NOMO-1 treated with dmso at 0.1 percent for 144 hours (cell line): Measurements from ENCODE around the gene SPDYC.

ENCODE experiments used
- DNase-seq: peaks from one replicate; lab custom pipeline; 2025; ENCODE audit not compliant: unreplicated experiment; lab: John Stamatoyannopoulos, UW

SPDYC gene

DNA sequence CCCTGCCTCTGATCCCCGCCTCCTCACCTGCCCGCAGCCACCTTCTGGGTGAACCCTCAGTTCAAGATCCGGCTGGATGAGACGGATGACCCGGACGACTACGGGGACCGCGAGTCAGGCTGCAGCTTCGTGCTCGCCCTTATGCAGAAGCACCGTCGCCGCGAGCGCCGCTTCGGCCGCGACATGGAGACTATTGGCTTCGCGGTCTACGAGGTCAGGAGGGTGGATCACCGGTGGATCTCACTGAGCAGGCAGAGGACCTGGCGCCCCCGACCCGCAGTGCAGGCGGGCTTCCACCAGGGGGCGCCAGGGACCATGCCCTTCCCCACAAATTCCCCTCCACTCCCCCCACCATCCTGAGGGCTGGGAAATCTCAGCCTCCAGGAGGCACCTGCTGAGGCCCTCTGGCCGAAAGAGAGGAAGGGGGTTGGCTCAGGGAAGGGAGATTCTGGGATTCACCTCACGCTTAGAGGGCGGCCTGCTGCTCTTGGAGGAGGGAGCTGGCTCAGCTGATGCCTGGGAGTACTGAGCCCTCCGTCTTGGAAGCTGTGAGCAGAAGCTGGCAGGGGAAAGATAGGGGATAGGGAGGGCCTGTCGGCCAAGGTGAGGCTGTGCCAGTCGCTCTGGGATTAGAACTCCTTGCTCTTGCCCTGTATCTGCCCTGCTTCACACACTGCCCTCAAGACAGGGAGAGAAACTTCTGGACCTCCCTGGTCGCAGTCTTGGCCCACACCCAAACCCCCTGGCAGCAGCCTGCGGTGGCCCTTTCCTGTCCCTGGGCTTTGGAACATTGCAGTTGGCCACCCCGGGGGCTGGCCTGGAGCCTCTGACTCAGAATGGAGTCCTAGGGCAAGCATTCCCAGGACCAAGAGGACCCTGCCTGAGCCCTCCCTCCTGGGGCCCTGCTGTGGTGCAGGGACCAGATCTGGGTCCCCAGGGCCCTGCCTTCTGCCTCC lies 34.9 kb downstream of the SPDYC start:
- peak; percentile 2 for DNase-seq

DNA sequence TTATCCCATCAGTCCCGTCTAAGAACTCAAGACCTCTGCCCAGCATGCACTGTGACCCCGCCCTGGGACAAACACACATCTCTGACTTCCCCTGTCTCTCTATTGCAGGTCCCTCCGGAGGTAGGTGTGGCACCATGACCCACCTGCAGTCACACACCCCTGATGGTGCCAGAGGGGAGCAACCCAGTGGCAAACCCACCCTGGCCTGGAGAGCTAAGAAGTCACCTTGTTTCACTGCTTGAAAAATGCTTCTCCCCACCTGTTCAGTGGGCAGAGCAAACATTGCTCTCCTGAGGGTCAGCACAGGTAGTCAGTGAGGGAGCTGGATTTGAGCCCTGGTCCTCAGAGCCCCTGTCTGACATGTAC lies 35.6 kb downstream of the SPDYC start:
- no peak for DNase-seq

DNA sequence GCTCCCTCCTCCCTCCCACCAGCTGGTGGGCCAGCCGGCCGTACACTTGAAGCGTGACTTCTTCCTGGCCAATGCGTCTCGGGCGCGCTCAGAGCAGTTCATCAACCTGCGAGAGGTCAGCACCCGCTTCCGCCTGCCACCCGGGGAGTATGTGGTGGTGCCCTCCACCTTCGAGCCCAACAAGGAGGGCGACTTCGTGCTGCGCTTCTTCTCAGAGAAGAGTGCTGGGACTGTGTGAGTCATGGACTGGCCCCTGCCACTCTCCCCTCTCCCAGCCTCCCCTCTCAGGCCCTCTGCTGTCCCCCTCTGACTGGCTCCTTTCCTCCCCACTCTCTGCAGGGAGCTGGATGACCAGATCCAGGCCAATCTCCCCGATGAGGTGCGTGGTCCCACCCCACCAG lies 36.4 kb downstream of the SPDYC start:
- no peak for DNase-seq

DNA sequence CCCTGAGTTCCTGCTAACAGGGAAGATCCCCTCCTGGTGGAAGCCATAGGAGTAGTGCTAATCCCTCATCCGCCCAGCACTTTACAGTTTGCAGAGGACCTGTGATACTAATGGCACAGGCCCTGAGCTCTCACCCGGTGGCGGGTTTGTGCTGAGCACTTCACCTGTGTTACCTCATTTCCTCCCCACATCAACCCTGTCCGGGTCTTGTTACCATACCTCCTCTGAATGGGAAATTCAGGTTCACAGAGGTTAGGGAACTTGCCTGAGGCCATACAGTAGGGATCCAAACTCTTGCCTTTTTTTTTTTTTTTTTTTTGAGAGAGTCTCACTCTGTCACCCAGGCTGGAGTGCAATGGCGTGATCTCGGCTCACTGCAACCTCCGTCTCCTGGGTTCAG lies 36.9 kb downstream of the SPDYC start:
- no peak for DNase-seq

DNA sequence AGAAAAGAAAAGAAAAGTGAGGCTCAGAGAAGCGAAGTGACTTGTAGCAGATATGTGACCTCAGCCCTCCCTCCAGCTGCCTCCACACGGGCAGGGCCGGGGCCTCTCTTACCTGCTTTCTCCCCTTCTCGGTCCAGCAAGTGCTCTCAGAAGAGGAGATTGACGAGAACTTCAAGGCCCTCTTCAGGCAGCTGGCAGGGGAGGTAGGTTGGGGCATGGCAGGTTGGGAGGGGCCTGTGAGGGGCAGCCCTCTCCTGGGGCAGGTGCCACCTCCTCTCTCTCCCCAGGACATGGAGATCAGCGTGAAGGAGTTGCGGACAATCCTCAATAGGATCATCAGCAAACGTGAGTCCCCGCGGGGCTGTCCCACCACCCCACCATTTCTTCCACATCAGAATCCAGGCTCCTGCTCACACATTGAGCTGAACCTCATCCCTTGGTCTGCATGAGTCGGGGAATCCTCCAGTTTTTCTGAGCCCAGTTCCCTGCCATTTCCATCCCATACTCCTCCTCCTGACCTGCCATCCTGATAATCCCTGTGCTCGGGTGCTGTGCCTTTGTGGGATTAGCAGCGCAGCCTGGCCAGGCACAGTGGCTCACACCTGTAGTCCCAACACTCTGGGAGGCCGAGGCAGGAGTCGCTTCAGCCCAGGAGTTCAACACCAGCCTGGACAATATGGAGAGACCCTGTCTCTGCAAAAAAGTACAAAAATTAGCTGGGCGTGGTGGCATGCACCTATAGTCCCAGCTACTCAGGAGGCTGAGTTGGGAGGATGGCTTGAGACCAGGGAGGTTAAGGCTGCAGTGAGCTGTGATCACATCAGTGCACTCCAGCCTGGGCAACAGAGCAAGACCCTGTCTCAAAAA lies 38.1 kb downstream of the SPDYC start:
- no peak for DNase-seq

DNA sequence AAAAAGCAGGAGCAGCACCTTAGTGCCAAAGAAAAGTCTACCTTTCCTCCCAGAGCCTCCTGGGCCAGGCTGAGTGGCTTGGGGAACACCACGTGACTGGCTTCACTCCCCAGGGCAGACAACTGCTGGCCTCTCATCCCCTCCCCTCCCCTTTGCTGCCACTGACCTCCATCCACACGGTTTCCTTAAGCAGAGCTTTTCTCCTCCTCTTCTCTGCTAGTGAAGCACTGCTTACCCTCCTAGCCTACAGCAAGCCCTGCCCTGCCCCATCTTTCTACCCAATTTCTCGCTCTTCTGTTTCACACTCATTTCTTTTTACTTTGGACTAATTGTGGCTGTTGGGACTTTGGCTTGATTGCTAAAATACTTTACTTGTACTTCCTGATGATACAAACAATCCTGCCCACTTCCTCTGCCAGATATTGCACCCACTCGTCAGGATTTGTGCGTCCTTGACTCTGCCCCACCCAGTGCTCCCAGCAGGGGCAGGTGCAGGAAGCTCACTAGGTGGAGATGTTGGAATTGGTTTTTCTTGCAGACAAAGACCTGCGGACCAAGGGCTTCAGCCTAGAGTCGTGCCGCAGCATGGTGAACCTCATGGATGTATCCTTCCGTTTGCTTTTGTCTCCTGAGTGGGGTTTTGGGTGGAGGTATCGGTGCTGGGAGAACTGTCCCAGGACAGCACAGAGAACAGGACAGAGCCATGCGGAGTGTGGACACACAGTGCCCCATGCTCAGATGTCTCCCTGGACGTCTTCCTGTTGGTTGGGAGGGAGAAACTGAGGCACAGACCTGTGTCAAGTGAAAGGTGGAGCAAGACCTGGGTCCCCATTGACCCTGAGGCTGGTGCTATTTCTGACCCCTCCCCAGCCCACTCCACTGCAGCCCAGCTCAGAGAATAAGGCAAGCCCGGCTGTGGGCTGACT lies 39.0 kb downstream of the SPDYC start:
- no peak for DNase-seq

DNA sequence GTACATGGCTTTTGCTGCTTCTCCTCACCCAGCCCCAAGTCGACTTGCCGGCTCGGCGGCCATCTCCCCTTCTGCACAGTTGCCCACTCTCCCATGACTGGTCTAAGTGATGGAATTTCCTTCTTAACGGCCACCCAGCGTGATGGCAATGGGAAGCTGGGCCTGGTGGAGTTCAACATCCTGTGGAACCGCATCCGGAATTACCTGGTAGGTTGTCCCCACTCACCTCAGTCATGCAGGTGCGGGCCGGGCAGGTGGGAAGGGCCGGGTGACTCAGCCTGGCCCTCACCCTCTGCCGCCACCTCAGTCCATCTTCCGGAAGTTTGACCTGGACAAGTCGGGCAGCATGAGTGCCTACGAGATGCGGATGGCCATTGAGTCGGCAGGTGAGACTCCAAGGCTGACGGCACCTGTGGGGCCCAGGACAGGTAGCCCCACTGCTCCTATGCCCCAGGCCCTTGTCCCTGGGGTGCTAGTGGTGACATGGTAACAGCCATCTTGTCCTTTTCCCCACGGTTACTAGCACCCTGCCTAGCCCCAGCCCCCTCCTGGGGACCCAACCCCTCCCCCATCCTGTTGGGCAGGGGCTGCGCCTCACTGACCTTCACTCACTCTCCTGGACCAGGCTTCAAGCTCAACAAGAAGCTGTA lies 39.8 kb downstream of the SPDYC start:
- no peak for DNase-seq

DNA sequence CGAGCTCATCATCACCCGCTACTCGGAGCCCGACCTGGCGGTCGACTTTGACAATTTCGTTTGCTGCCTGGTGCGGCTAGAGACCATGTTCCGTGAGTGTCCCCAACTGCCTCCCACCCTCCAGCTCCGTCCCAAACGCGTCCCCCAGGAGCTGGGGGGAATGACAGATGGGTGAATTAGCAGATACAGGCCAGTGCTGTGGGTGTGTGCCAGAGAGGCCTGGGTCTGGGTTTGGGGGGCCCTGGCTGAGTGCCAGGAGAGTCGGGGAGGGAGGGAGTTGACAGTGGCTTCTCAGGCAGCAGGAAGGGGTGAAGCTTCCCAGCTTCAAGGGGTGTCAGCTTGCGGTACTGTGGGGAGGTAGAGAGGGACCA lies 40.3 kb downstream of the SPDYC start:
- DNase-seq: no peak

DNA sequence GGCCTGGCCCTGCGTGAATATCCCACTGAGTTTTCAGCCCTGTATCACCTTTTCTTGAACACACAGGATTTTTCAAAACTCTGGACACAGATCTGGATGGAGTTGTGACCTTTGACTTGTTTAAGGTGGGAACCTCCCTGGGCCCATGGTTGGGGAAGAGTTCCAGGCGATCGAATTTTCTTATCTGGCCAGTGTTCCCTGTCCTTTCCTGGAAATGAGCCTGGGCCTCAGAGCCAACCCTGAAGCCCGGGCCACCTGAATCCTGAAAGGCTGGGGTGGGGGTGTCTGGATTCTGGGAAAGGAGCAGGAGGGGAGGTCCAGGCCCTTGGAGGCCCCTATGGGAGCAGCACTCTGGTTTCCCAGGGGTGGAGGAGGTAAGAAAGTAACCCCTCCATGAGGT lies 40.7 kb downstream of the SPDYC start:
- DNase-seq: no peak

DNA sequence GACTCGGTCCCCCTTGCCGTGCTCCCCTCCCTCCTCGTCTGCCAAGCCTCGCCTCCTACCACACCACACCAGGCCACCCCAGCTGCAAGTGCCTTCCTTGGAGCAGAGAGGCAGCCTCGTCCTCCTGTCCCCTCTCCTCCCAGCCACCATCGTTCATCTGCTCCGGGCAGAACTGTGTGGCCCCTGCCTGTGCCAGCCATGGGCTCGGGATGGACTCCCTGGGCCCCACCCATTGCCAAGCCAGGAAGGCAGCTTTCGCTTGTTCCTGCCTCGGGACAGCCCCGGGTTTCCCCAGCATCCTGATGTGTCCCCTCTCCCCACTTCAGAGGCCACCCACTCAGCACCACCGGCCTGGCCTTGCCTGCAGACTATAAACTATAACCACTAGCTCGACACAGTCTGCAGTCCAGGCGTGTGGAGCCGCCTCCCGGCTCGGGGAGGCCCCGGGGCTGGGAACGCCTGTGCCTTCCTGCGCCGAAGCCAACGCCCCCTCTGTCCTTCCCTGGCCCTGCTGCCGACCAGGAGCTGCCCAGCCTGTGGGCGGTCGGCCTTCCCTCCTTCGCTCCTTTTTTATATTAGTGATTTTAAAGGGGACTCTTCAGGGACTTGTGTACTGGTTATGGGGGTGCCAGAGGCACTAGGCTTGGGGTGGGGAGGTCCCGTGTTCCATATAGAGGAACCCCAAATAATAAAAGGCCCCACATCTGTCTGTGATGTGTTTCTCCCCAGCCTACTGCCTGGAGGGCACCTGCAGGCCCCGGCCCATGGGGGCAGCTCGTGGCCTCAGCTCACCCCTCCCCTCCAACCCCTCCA lies 41.5 kb downstream of the SPDYC start:
- DNase-seq: no peak

DNA sequence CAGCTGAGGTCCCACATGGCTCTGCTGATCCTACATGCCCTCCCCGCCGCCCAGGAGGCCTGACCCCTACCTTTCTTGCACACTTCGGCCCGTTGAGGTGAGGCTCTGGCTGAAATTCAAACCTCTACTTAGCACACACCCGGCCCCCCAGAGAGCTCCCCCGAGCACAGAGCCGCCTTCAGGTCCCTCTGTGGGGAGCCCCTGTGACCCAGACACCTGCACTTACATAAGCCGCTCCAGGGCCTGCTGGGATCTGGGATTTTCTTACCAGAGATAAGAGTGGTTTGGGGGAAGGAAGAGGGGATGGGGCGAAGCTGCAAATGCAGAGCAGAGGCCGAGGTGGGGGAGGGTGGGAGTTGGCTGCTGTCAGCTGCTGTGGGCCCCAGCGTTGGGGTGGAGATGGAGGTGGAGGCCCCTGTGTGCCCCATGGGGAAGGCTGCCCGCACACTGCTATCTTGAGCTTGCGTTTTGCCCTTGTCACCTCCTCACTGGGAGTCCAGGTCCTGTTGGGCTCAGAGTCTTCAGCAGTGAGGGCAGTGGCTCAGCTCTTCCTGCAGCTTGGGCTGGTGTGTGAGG lies 42.3 kb downstream of the SPDYC start:
- no peak for DNase-seq

DNA sequence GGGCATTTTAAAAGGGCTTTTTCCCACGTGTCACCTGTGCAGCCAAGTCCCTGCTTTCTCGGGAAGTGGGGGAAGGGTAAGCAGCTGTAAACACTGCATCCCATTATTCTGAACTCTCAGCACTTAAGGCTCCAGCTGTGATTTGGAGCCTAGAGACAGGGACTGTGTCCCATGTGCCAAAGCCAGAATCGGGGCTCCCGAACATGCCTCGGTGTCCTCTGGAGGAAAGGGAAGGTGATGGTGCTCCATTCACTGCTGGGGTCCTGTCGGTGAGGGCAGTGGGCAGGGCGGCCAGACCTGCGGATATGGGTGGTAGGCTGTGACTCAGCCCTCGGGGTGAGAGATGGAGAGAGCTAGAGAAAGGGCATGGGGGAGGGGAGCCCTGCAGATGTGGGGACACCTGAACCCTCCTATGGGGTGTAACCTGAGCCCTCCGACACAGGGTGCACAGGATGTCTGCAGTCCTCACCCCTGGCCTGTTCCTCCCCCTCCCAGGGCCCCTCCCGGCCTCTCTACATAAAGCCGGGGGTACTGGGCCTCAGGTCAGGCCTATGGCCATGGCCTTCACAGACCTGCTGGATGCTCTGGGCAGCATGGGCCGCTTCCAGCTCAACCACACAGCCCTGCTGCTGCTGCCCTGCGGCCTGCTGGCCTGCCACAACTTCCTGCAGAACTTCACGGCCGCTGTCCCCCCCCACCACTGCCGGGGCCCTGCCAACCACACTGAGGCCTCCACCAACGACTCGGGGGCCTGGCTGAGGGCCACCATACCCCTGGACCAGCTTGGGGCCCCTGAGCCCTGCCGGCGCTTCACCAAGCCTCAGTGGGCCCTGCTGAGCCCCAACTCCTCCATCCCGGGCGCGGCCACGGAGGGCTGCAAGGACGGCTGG lies 43.5 kb downstream of the SPDYC start:
- peak; percentile 11 for DNase-seq

DNA sequence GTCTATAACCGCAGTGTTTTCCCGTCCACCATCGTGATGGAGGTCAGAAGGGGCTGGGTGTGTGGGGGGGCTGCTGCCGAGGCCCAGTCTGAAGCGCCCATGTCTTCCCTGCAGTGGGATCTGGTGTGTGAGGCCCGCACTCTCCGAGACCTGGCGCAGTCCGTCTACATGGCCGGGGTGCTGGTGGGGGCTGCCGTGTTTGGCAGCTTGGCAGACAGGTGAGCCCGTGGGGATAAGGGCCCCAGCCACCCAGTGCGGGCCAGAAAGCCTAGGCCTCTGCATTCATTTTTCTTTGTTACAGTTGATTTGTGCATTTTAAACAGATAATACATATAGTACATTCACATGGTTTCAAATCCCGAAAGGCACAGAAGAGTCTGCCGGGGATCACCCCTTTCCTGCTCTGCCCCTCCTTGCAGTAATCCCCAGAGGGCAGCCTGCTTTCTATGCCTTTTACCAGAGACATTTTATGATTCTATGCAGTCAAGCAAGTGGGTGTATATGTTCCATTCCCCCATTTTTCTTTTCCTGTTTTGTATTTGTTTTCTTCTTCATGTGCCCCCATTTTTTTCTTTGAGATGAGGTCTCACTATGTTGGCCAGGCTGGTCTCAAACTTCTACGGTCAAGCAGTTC lies 44.3 kb downstream of the SPDYC start:
- DNase-seq: no peak

DNA sequence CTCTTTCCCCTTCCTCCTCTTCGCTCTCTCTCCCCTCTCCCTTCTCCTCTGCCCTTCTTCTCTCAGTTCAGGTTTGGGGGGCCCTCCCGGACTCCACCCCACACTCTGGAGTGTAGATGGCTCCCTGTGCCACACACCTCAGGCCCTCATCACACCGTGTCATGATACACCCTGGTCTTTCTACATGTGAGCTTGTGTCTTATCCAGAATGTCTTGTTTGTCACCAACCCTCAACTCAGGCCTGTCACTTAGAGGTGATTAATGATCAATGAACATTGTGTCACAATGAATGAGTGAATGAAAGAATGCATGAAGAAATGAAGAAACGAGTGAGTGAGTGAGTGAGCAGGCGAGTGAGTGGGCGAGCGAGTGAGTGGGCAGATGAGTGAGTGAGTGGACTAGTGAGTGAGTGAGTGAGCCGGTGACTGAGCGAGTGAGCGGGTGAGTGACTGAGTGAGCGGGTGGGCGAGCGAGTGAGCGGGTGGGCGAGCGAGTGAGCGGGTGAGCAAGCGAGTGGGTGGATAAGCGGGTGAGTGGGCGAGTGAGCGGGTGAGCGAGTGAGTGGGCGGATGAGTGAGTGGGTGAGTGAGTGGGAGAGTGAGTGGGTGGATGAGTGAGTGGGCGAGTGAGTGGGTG lies 45.5 kb downstream of the SPDYC start:
- DNase-seq: no peak

DNA sequence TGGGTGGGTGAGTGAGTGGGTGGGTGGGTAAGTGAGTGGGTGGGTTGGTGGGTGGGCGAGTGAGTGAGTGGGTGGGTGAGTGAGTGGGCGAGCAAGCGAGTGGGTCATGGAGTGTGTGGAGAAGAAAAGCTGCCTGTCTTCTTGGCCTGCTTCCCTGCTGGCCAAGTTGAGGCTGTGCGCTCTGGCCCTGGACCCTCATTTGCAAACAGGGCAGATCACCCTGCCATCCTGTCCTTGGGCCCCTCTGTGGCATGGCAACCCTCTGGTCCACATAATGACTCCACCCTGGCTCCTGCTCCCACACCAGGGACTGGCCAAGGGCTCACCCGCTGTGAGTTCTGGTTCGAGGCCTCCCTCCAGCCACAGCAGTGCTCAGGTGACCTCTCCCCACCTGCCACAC lies 46.8 kb downstream of the SPDYC start:
- DNase-seq: no peak

DNA sequence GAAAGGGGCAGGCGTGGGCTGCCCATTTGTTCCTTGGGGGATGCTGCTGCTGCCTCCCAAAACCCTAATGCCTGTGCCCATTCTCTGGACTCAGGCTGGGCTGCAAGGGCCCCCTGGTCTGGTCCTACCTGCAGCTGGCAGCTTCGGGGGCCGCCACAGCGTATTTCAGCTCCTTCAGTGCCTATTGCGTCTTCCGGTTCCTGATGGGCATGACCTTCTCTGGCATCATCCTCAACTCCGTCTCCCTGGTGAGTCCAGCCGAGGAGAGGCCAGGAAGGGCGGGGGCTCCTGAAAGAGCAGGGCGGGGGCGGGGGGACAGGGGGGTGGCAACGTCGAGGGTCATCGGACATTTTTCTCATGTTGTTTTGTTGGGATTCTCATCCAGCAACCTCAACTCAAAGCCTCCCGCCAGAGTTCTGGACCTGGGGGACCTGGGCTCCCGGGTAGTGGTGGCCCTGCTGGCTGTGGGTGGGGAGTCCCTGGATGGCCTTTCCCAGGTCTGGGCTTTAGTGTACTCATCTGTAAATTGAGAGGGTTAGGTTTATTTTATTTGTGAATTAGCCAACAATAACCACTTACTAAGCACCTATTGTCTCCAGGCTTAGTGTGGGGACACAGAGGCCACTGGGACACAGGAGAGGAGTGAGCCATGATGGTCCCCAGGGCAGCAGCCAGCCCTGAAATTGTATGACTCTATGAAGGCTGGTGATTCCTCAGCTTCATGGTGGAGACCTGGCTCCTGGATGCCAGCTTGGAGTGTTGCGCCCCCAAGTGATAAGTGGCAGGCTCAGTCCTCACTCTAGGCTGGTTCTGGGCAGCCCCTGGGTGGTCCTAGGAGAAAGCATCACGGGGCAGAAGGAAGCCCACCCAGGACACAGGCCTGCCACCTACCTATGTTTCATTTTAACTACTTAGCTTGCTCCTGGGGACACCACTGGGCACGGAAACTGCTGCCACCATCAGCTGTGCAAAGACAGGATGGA lies 47.7 kb downstream of the SPDYC start:
- DNase-seq: no peak
